KMS-11 (cell line): ENCODE results near the gene RERE.

Source experiments
- H2AFZ ChIP-seq: fragments of 200-600 bp; sonication (generic); 2 replicates; pipeline ENCODE4 v1.6.1; 2016; ENCODE audit warnings: antibody characterized with exemption, mixed run types, low read depth
- H3K27ac ChIP-seq: fragments of 200-600 bp; sonication (generic); 2 replicates; pipeline ENCODE4 v1.6.1; 2016; ENCODE audit warnings: mild to moderate bottlenecking, mixed run types
- H3K27me3 ChIP-seq: fragments of 200-600 bp; sonication (generic); 2 replicates; pipeline ENCODE4 v1.6.1; 2017; ENCODE audit warnings: mild to moderate bottlenecking, low read depth, mixed run types, moderate library complexity; ENCODE audit not compliant: insufficient read depth
- H3K36me3 ChIP-seq: fragments of 200-600 bp; sonication (generic); 2 replicates; pipeline ENCODE4 v1.6.1; 2017; ENCODE audit warnings: mild to moderate bottlenecking, mixed run types; ENCODE audit not compliant: insufficient read depth
- H3K4me1 ChIP-seq: fragments of 200-600 bp; sonication (generic); 2 replicates; pipeline ENCODE4 v1.6.1; 2016; ENCODE audit warnings: mild to moderate bottlenecking, low read depth, mixed run types; ENCODE audit not compliant: poor library complexity, severe bottlenecking
- H3K4me2 ChIP-seq: fragments of 200-600 bp; sonication (generic); 2 replicates; pipeline ENCODE4 v1.7.0; 2016; ENCODE audit warnings: mild to moderate bottlenecking, mixed run types
- H3K4me3 ChIP-seq: fragments of 200-600 bp; sonication (generic); IDR thresholded peaks from 2 replicates; pipeline ENCODE4 v1.6.1; 2017; ENCODE audit warnings: low read depth, low read length, mixed read lengths; ENCODE audit not compliant: insufficient read depth
- H3K79me2 ChIP-seq: fragments of 200-600 bp; sonication (generic); 2 replicates; pipeline ENCODE4 v1.6.1; 2016; ENCODE audit warnings: low read depth, mixed run types; ENCODE audit not compliant: insufficient read depth
- H3K9ac ChIP-seq: fragments of 200-600 bp; sonication (generic); 2 replicates; pipeline ENCODE4 v1.6.1; 2016; ENCODE audit warnings: mild to moderate bottlenecking, mixed run types
- H4K20me1 ChIP-seq: fragments of 200-600 bp; sonication (generic); 2 replicates; pipeline ENCODE4 v1.6.1; 2016; ENCODE audit warnings: mild to moderate bottlenecking, mixed run types; ENCODE audit not compliant: insufficient read depth
- CTCF ChIP-seq: fragments of 200-600 bp; sonication (generic); conservative IDR thresholded peaks from 2 replicates; pipeline ENCODE4 v1.6.1; 2017; ENCODE audit warnings: low read depth, mild to moderate bottlenecking, antibody characterized with exemption, low read length, moderate library complexity, mixed read lengths

The RERE gene

DNA sequence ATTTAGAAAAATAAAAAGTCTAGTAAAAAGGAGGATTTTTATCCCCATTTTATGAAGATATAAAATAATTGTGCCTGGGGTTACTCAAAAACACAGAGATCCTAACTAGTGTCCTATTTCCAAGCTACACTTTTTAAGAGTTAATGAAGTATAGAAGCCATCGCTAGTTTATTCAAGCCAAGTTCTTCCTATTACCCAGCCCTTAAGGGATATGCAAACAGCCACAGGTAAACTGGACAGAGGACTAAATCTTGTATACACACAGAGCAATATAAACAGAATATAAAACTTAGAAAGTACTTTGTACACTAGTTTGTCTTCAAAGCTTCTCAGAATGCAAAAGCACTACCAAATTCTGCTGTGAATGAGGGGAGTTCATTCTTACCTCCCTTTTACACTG is 111.1 kb downstream of the RERE start:
- H3K27me3 ChIP-seq = no peaks in the 10 kb centered on the region
- H3K79me2 ChIP-seq = peaks cover 8% of the 10 kb centered on the region
- H3K4me3 ChIP-seq = no peak overlapping the region
- no peak overlapping the region for H3K9ac ChIP-seq
- no peak overlapping the region for H3K27ac ChIP-seq
- H4K20me1 ChIP-seq = no peaks in the 10 kb centered on the region
- H2AFZ ChIP-seq = no peak overlapping the region
- peaks cover 24% of the 10 kb centered on the region for H3K4me1 ChIP-seq
- H3K36me3 ChIP-seq = no peaks in the 10 kb centered on the region
- no peak for TF ChIP-seq CTCF
- H3K4me2 ChIP-seq = no peak overlapping the region

DNA sequence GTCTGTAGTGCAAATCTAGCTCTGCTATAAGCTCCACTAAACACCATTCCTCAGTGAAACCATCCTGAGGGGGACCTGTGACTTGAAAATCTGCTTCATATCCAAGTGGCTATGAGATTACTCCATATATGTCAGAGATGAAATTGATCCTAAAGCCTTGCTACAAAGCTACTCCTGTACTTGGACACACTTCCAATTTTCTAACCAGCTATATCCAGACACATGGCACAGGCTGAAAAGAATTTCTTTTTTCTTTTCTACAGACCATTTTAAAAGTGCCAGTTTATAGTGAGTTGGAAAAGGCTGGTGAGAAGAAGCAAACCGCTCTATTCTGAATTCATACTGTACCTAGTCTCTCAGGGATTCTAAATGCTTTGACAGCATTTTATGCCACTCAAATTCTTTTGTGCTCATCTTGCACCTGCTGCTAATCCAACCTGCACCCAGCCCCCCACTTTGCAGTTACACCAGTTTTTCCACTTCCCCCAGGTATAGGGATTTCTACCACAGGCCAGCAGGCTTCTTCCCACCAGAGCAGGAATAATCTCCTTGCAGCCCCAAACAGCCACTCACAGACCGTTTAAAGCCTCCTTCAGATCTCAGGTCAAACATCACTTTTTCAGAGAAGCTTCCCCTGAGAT is 112.5 kb downstream of the RERE start:
- H3K4me2 ChIP-seq = peak overlapping the region; percentile 46
- no peak overlapping the region for H2AFZ ChIP-seq
- no peak overlapping the region for H3K4me3 ChIP-seq
- H3K9ac ChIP-seq = peak overlapping the region; percentile 4; the same call in 1 of the 2 replicates
- no peaks in the 10 kb centered on the region for H3K27me3 ChIP-seq
- no peaks in the 10 kb centered on the region for H4K20me1 ChIP-seq
- H3K4me1 ChIP-seq = peaks cover 34% of the 10 kb centered on the region
- peak overlapping the region; percentile 61 for H3K27ac ChIP-seq
- TF ChIP-seq CTCF = no peak
- no peaks in the 10 kb centered on the region for H3K36me3 ChIP-seq
- H3K79me2 ChIP-seq = peaks cover 21% of the 10 kb centered on the region

- Histone ChIP-seq H3K9ac (peak overlapping the region; percentile 83), H4K20me1 (no peaks in the 10 kb centered on the region), H3K4me3 (no peak overlapping the region), H3K27ac (peak overlapping the region; percentile 61), H3K36me3 (no peaks in the 10 kb centered on the region), H2AFZ (peak overlapping the region; percentile 52; the same call in 1 of the 2 replicates), H3K4me1 (peaks cover 52% of the 10 kb centered on the region), H3K27me3 (no peaks in the 10 kb centered on the region), H3K4me2 (peak overlapping the region; percentile 75), H3K79me2 (peaks cover 40% of the 10 kb centered on the region)
- no peak for TF ChIP-seq CTCF
Observed at GRCh38 chr1:8702850-8703810, 114.3 kb downstream of the RERE start.

- H2AFZ ChIP-seq = peak overlapping the region; percentile 27
- H4K20me1 ChIP-seq = no peaks in the 10 kb centered on the region
- no peak overlapping the region for H3K4me3 ChIP-seq
- TF ChIP-seq CTCF = no peak; the same call in 1 of the 2 replicates
- H3K4me2 ChIP-seq = peak overlapping the region; percentile 75
- peak overlapping the region; percentile 61 for H3K27ac ChIP-seq
- no peaks in the 10 kb centered on the region for H3K36me3 ChIP-seq
- H3K79me2 ChIP-seq = peaks cover 46% of the 10 kb centered on the region
- H3K27me3 ChIP-seq = no peaks in the 10 kb centered on the region
- H3K4me1 ChIP-seq = peaks cover 59% of the 10 kb centered on the region
- peak overlapping the region; percentile 83 for H3K9ac ChIP-seq
Observed at GRCh38 chr1:8702472-8702849, 115.0 kb downstream of the RERE start.
